ENCODE data around the gene PDE10A.
"Not testable (repeated sequence)": the region's sequence is repeated elsewhere in the genome, so short reads cannot be mapped to it uniquely, and the experiment has no call there.

Gene PDE10A

GRCh38 chr6:165519316-165519715 is 143.7 kb downstream of the PDE10A start:
- DNase-seq: no peak

GRCh38 chr6:165515963-165516624 is 146.9 kb downstream of the PDE10A start:
- DNase-seq: no peak

GRCh38 chr6:165514621-165515020 is 148.4 kb downstream of the PDE10A start:
- DNase-seq: no peak

DNA sequence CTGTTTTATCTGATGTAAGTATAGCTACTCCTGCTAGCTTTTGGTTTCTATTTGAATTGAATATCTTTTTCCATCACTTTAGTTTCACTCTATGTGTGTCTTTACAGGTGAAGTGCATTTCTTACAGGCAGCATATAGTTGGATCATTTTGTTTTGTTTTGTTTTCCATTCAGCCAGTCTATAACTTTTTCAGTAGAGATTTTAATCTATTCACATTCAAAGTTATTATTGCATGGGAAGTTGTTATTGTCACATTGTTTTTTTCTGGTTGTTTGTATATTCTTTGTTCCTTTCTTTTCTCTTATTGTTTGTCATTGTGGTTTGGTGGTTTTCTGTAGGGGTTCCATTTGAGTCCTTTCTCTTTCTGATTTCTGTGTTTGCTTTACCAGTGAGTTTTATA is 151.2 kb downstream of the PDE10A start:
- no peak for DNase-seq

DNA sequence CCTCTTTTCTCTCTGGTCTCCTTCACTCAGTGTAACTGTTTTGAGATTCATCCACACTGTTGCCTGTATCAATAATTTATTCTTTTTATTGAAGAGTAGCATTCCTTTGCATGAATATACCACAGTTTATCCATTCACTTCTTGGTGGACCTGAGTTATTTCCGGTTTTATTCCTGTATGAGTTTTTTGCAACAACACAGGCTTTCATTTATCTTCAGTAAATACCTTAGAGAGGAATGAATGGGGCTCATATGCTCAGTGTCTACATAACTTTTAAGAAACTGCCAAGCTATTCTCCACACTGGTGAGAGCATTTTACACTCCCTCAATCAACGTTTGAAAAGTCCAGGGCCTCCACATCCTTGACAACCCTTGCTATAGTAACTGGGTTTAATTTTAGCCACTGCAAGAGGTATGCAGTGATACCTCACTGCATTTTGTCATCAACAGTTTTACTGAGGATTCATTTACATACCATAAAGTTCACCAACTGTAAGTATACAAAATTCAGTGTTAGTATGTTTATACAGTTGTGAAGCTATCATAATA is 154.6 kb downstream of the PDE10A start:
- no peak for DNase-seq

DNA sequence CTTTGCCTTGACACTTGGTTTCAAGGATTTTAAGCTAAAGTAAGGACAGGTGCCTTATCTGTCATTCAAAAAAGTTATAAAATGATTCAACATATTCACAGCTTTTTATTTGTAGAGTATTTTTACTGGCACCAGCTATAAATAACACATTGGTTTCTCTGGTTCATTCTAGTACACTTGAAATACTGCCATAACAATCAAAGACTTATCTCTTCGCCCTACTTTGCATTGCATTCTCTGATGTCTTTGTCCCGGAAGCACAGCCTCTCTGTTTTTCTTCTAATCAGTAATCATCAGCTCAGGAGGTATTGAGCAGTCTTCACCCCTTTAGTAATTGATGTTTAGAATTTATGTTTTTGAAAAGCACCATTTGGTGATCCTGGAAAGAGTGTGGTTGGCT is 156.4 kb downstream of the PDE10A start:
- no peak for DNase-seq

DNA sequence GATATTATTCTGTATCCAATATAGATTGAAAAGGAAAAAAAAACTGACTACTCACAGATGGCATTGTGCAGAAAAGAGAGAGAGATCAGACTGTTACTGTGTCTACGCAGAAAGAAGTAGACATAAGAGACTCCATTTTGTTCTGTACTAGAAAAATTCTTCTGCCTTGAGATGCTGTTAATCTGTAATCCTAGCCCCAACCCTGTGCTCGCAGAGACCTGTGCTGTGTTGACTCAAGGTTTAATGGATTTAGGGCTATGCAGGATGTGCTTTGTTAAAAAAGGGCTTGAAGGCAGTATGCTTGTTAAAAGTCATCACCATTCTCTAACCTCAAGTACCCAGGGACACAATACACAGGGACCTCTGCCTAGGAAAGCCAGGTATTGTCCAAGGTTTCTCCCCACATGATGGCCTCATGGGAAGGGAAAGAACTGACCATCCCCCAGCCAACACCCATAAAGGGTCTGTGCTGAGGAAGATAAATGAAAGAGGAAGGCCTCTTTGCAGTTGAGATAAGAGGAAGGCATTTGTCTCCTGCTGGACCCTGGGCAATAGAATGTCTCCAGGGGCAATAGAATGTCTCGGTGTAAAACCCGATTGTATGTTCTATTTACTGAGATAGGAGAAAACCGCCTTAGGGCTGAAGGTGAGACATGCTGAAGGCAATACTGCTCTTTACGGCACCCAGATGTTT is 162.7 kb downstream of the PDE10A start:
- not testable (repeated sequence) for DNase-seq

GRCh38 chr6:165497472-165497871 is 165.6 kb downstream of the PDE10A start:
- no peak for DNase-seq

GRCh38 chr6:165488624-165489295 is 174.3 kb downstream of the PDE10A start:
- DNase-seq: no peak

GRCh38 chr6:165487950-165488349 is 175.1 kb downstream of the PDE10A start:
- DNase-seq: no peak

DNA sequence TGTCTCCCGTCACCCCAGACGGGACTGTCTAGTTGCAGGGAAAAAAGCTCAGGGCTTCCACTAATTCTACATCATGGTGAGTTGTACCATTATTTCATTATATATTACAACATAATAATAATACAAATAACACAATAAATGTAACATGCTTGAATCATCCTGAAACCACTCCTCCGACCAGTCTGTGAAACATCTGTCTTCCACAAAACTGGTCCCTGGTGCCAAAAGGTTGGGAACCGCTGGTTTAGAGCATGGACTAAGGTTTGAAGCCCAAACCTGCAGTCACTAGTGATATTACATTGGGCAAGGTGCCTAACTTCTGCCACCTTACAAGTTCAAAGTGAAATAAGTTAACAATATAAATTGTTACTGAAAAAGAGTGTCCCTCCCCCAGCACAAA is 175.7 kb downstream of the PDE10A start:
- no peak for DNase-seq

GRCh38 chr6:165486183-165487137 is 176.6 kb downstream of the PDE10A start:
- DNase-seq: no peak

DNA sequence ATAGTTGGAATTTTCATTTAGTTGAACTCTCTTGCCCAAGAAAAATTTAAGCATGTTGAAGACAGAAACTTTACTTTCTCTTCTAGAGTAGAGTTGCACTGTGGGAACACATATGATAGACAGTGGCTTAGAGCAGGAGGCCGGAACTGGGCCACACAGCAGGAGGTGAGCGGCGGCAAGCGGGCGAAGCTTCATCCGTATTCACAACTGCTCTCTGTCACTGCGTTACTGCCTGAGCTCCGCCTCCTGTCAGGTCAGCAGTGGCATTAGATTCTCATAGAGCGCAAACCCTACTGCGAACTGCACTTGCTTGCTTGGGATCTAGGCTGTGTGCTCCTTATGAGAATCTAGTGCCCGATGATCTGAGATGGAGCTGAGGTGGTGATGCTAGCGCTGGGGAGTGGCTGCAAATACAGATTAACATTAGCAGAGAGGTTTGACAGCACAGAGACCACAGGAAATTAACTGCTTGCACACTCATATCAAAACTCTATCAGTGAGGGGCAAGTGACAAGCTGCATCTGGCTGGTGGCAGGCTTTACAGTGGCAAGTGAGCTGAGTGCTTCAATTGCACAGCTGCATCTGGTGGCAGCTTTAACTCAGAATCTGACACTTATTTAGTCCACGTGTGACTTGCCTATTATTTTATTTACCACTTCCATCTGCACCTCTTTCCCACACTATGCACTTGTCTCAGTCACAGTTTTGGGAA is 178.7 kb downstream of the PDE10A start:
- DNase-seq: no peak

- DNase-seq: no peak
Measured at GRCh38 chr6:165481921-165482320, 181.1 kb downstream of the PDE10A start.

DNA sequence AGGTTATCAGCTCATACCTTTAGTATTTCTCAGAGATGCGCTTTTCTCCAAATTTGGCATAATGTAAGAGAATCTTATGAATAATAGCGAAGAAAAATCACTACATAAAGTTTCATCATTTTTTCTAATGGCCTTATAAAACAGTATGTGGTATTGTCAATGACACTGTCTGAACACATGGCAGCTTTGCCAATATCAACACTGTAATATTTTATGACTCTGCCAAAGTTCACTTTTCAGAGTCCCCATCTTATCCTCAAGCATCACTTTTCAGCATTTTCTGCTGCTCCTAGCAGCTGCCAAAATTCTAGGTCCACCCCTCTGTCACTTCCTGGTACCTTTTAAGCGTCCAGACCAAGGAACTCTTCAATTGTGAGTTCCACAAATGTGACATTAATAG is 182.1 kb downstream of the PDE10A start:
- DNase-seq: no peak

GRCh38 chr6:165478581-165478980 is 184.5 kb downstream of the PDE10A start:
- DNase-seq: no peak

DNA sequence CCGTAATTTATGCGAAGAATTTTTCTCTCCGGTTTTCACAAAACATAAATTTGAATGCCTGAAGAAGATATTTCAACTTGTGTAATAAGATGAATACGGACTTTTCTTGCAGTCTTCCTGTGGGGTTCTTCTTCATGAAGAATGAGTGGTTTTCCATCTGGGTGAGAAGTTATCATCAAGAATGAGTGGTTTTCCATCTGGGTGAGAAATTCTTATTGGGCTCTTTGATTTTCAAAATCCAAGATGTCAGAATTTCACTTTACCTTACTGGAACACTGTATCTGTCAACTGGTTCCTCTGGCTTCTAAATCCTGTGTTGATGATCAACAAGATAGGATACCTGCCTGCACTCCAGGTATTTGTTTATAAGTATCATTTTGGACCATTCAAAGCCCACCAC is 193.6 kb downstream of the PDE10A start:
- DNase-seq: no peak

- no peak for DNase-seq
Measured at GRCh38 chr6:165468340-165469235, 194.5 kb downstream of the PDE10A start.

- DNase-seq: not testable (repeated sequence)
Measured at GRCh38 chr6:165463499-165463898, 199.5 kb downstream of the PDE10A start.

DNA sequence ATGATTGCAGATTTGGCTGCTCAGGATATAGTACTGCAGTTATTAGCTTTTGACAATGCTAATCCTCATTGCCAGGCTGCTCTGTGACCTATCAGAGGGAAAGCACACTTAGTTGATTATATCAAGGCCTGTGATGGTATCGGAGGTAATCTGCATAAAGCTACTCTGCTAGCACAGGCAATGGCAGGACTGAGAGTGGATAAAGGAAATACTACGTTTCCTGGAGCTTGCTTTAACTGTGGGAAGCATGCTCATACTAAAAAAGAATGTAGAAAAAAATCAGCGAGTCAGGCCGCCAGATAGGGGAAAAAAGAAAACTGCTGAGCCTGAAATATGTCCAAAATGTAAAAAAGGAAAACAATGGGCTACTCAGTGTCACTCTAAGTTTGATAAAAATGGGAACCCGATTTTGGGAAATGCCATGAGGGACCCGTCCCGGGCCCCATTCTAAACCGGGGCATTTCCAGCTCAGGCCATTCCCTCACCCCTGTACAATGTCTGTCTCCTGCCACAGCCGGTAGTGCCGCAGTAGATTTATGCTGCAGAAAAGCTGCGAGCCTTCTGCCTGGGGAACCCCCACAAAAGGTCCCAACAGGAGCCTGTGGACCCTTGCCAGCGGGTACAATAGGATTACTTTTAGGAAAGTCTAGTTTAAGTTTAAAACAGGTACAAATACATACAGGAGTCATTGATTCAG is 203.3 kb downstream of the PDE10A start:
- not testable (repeated sequence) for DNase-seq

Measured in inflammatory macrophage treated with lipopolysaccharide for 4 hours (primary cell).